HEK293 (cell line): ENCODE results near the gene TRAF3.

Source experiments
- CTCF ChIA-PET: fragments of 350-600 bp; formaldehyde crosslinking; extraction: SDS; loops from one replicate; lab custom pipeline; 2021; ENCODE audit warnings: antibody characterized with exemption; lab: Yijun Ruan, JAX
- POLR2A ChIA-PET: fragments of 300-600 bp; formaldehyde crosslinking; extraction: SDS; loops from one replicate; lab custom pipeline; 2020; ENCODE audit warnings: antibody characterized with exemption, inconsistent platforms; lab: Yijun Ruan, JAX
- H3K27ac ChIP-seq: fragments of 200-500 bp; sonication (Bioruptor generic); 2 replicates; pipeline ENCODE4 v1.5.1; 2014; ENCODE audit warnings: low read depth, low read length, control low read depth, inconsistent platforms; ENCODE audit errors: extremely low read depth
- H3K36me3 ChIP-seq, 2 experiments: fragments of 200-500 bp in 1 of 2; sonication (Bioruptor generic) in 1 of 2; 1 replicate in 1 of 2; 2 replicates in 1 of 2; pipeline ENCODE4 v1.5.1; 2014 to 2017; ENCODE audit warnings: inconsistent platforms in 2 of 2, low read length in 2 of 2; ENCODE audit not compliant: control insufficient read depth in 2 of 2, insufficient read depth in 1 of 2
- H3K4me1 ChIP-seq: fragments of 200-500 bp; sonication (Bioruptor generic); 2 replicates; pipeline ENCODE4 v1.5.1; 2014; ENCODE audit warnings: mild to moderate bottlenecking, low read length, inconsistent platforms; ENCODE audit not compliant: control insufficient read depth, insufficient read depth
- H3K4me3 ChIP-seq: 2 replicates; pipeline ENCODE4 v1.5.1; 2011; ENCODE audit warnings: low read depth, mild to moderate bottlenecking, control low read depth, low read length, moderate library complexity
- H3K9me3 ChIP-seq: fragments of 200-500 bp; sonication (Bioruptor generic); 2 replicates; pipeline ENCODE4 v1.5.1; 2014; ENCODE audit warnings: low read depth, low read length, inconsistent platforms; ENCODE audit not compliant: control insufficient read depth, insufficient read depth
- BCL11B ChIP-seq: fragments of 450-650 bp; formaldehyde crosslinking; IDR thresholded peaks from 2 replicates; pipeline ENCODE4 v1.5.1; 2016; ENCODE audit warnings: low read depth, missing biosample characterization, missing genetic modification characterization
- GLI2 ChIP-seq: fragments of 450-650 bp; formaldehyde crosslinking; IDR thresholded peaks from 2 replicates; pipeline ENCODE4; 2017; ENCODE audit warnings: missing biosample characterization, missing genetic modification characterization, low read depth, borderline replicate concordance
- KLF10 ChIP-seq: fragments of 450-650 bp; IDR thresholded peaks from 2 replicates; pipeline ENCODE4 v1.5.1; 2018; ENCODE audit warnings: missing biosample characterization, mild to moderate bottlenecking, missing genetic modification characterization
- MZF1 ChIP-seq: fragments of 450-650 bp; formaldehyde crosslinking; IDR thresholded peaks from 2 replicates; pipeline ENCODE4 v1.5.1; 2017; ENCODE audit warnings: missing biosample characterization, missing genetic modification characterization, borderline replicate concordance
- SP7 ChIP-seq: fragments of 450-650 bp; formaldehyde crosslinking; IDR thresholded peaks from 2 replicates; pipeline ENCODE4 v1.5.1; 2016; ENCODE audit warnings: missing biosample characterization, missing genetic modification characterization
- TSHZ1 ChIP-seq: fragments of 450-650 bp; formaldehyde crosslinking; IDR thresholded peaks from 2 replicates; pipeline ENCODE4 v1.5.1; 2016; ENCODE audit warnings: missing biosample characterization, missing genetic modification characterization, borderline replicate concordance
- ZBTB21 ChIP-seq: fragments of 450-650 bp; formaldehyde crosslinking; IDR thresholded peaks from 2 replicates; pipeline ENCODE4 v1.5.1; 2017; ENCODE audit warnings: missing biosample characterization, missing genetic modification characterization
- ZNF133 ChIP-seq: fragments of 450-650 bp; formaldehyde crosslinking; IDR thresholded peaks from 2 replicates; pipeline ENCODE4 v1.5.1; 2016; ENCODE audit warnings: missing biosample characterization, missing genetic modification characterization
- ZNF146 ChIP-seq: fragments of 450-650 bp; formaldehyde crosslinking; IDR thresholded peaks from 2 replicates; pipeline ENCODE4 v1.5.1; 2016; ENCODE audit warnings: missing biosample characterization, missing genetic modification characterization
- ZNF23 ChIP-seq: fragments of 450-650 bp; formaldehyde crosslinking; IDR thresholded peaks from 2 replicates; pipeline ENCODE4 v1.5.1; 2016; ENCODE audit warnings: missing biosample characterization, missing genetic modification characterization, borderline replicate concordance
- ZNF26 ChIP-seq: fragments of 450-650 bp; formaldehyde crosslinking; IDR thresholded peaks from 2 replicates; pipeline ENCODE4 v1.5.1; 2016; ENCODE audit warnings: missing biosample characterization, missing genetic modification characterization
- ZNF274 ChIP-seq, 2 experiments: fragments of 200-500 bp in 1 of 2; fragments of 450-650 bp in 1 of 2; sonication (Bioruptor generic) in 1 of 2; formaldehyde crosslinking in 1 of 2; IDR thresholded peaks; 2 replicates each; pipeline versions ENCODE4 v1.5.1 to v1.6.1; 2014 to 2016; ENCODE audit warnings: borderline replicate concordance in 1 of 2, inconsistent platforms in 1 of 2, low read length in 1 of 2, missing biosample characterization in 1 of 2, missing genetic modification characterization in 1 of 2
- ZNF311 ChIP-seq: fragments of 450-650 bp; formaldehyde crosslinking; IDR thresholded peaks from 2 replicates; pipeline ENCODE4 v1.5.1; 2017; ENCODE audit warnings: missing biosample characterization, missing genetic modification characterization, borderline replicate concordance
- ZNF341 ChIP-seq: fragments of 450-650 bp; formaldehyde crosslinking; IDR thresholded peaks from 2 replicates; pipeline ENCODE4; 2016; ENCODE audit warnings: low read depth, missing biosample characterization, missing genetic modification characterization
- ZNF350 ChIP-seq: fragments of 450-650 bp; formaldehyde crosslinking; IDR thresholded peaks from 2 replicates; pipeline ENCODE4 v1.5.0; 2017; ENCODE audit warnings: missing biosample characterization, mild to moderate bottlenecking, missing genetic modification characterization
- ZNF37A ChIP-seq: fragments of 450-650 bp; IDR thresholded peaks from 2 replicates; pipeline ENCODE4 v1.5.1; 2018; ENCODE audit warnings: missing biosample characterization, missing genetic modification characterization
- ZNF560 ChIP-seq: fragments of 450-650 bp; formaldehyde crosslinking; IDR thresholded peaks from 2 replicates; pipeline ENCODE4 v1.5.1; 2017; ENCODE audit warnings: missing biosample characterization, missing genetic modification characterization, borderline replicate concordance
- ZNF624 ChIP-seq: fragments of 450-650 bp; formaldehyde crosslinking; IDR thresholded peaks from 2 replicates; pipeline ENCODE4 v1.5.1; 2017; ENCODE audit warnings: missing biosample characterization, missing genetic modification characterization
- ZNF660 ChIP-seq: fragments of 450-650 bp; IDR thresholded peaks from 2 replicates; pipeline ENCODE4 v1.5.1; 2018; ENCODE audit warnings: missing biosample characterization, mild to moderate bottlenecking, missing genetic modification characterization
- ZNF747 ChIP-seq: fragments of 450-650 bp; formaldehyde crosslinking; IDR thresholded peaks from 2 replicates; pipeline ENCODE4 v1.5.1; 2016; ENCODE audit warnings: missing biosample characterization, missing genetic modification characterization
- ZNF76 ChIP-seq: fragments of 450-650 bp; formaldehyde crosslinking; IDR thresholded peaks from 2 replicates; pipeline ENCODE4; 2016; ENCODE audit warnings: low read depth, missing biosample characterization, missing genetic modification characterization, borderline replicate concordance
- ZNF768 ChIP-seq: fragments of 450-650 bp; formaldehyde crosslinking; IDR thresholded peaks from 2 replicates; pipeline ENCODE4 v1.5.1; 2018; ENCODE audit warnings: missing biosample characterization, mild to moderate bottlenecking, missing genetic modification characterization
- ZNF843 ChIP-seq: fragments of 450-650 bp; formaldehyde crosslinking; IDR thresholded peaks from 2 replicates; pipeline ENCODE4 v1.5.1; 2016; ENCODE audit warnings: missing biosample characterization, missing genetic modification characterization
- TF ChIP-seq, protein P1 (sequence below): fragments of 450-650 bp; formaldehyde crosslinking; IDR thresholded peaks from 2 replicates; pipeline ENCODE4 v1.5.1; 2016; ENCODE audit warnings: missing biosample characterization, missing genetic modification characterization
- TF ChIP-seq, protein P2 (sequence below): fragments of 450-650 bp; formaldehyde crosslinking; IDR thresholded peaks from 2 replicates; pipeline ENCODE4 v1.5.1; 2016; ENCODE audit warnings: missing biosample characterization, missing genetic modification characterization

Gene TRAF3

GRCh38 chr14:102795060-102795925 is 18.0 kb downstream of the TRAF3 start:
- POLR2A ChIA-PET, result interaction anchor here (0.5 kb wide), 1 partner anchor 8 kb away, joined by 3 read pairs; no protein-coding TSS in a partner anchor
- Histone ChIP-seq H3K4me3 (no peak overlapping the region), H3K9me3 (peaks cover 5% of the 10 kb centered on the region), H3K27ac (no peak overlapping the region), H3K36me3 (peaks cover 3 to 8% of the 10 kb centered on the region in 2 experiments; a peak in 2 of 3 replicates), H3K4me1 (peaks cover 7% of the 10 kb centered on the region)
- CTCF ChIA-PET, result interaction anchor here (0.6 to 1.7 kb wide), 3 partner anchors 10 to 1973 kb away, joined by 3 to 4 read pairs (median 3); no protein-coding TSS in a partner anchor
- no peak for TF ChIP-seq ZNF341 (tag by site-specific recombination)
- no peak for TF ChIP-seq ZNF624 (tag by site-specific recombination)
- TF ChIP-seq ZNF37A, result no peak
- TF ChIP-seq ZNF76, result no peak
- no peak for TF ChIP-seq ZNF23
- TF ChIP-seq ZNF146 (tag by site-specific recombination), result no peak
- TF ChIP-seq ZNF843 (tag by site-specific recombination), result no peak
- TF ChIP-seq ZNF311 (tag by site-specific recombination), result no peak
- TF ChIP-seq GLI2, result no peak
- no peak for TF ChIP-seq ZNF560 (tag by site-specific recombination)
- no peak for TF ChIP-seq ZNF768
- TF ChIP-seq KLF10, result 0 out of 2 replicates have a peak, but pooled peaks have one; percentile 34
- no peak for TF ChIP-seq ZNF747 (tag by site-specific recombination)
- TF ChIP-seq ZBTB21 (tag by site-specific recombination), result peak; percentile 49; the same call in 1 of the 2 replicates
- TF ChIP-seq, protein P1, sequence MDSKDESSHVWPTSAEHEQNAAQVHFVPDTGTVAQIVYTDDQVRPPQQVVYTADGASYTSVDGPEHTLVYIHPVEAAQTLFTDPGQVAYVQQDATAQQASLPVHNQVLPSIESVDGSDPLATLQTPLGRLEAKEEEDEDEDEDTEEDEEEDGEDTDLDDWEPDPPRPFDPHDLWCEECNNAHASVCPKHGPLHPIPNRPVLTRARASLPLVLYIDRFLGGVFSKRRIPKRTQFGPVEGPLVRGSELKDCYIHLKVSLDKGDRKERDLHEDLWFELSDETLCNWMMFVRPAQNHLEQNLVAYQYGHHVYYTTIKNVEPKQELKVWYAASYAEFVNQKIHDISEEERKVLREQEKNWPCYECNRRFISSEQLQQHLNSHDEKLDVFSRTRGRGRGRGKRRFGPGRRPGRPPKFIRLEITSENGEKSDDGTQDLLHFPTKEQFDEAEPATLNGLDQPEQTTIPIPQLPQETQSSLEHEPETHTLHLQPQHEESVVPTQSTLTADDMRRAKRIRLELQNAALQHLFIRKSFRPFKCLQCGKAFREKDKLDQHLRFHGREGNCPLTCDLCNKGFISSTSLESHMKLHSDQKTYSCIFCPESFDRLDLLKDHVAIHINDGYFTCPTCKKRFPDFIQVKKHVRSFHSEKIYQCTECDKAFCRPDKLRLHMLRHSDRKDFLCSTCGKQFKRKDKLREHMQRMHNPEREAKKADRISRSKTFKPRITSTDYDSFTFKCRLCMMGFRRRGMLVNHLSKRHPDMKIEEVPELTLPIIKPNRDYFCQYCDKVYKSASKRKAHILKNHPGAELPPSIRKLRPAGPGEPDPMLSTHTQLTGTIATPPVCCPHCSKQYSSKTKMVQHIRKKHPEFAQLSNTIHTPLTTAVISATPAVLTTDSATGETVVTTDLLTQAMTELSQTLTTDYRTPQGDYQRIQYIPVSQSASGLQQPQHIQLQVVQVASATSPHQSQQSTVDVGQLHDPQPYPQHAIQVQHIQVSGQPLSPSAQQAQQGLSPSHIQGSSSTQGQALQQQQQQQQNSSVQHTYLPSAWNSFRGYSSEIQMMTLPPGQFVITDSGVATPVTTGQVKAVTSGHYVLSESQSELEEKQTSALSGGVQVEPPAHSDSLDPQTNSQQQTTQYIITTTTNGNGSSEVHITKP (tag by site-specific recombination), result no peak
- no peak for TF ChIP-seq ZNF133
- peak; percentile 43; the same call in 1 of the 2 replicates for TF ChIP-seq ZNF660 (tag by site-specific recombination)
- TF ChIP-seq, protein P2, sequence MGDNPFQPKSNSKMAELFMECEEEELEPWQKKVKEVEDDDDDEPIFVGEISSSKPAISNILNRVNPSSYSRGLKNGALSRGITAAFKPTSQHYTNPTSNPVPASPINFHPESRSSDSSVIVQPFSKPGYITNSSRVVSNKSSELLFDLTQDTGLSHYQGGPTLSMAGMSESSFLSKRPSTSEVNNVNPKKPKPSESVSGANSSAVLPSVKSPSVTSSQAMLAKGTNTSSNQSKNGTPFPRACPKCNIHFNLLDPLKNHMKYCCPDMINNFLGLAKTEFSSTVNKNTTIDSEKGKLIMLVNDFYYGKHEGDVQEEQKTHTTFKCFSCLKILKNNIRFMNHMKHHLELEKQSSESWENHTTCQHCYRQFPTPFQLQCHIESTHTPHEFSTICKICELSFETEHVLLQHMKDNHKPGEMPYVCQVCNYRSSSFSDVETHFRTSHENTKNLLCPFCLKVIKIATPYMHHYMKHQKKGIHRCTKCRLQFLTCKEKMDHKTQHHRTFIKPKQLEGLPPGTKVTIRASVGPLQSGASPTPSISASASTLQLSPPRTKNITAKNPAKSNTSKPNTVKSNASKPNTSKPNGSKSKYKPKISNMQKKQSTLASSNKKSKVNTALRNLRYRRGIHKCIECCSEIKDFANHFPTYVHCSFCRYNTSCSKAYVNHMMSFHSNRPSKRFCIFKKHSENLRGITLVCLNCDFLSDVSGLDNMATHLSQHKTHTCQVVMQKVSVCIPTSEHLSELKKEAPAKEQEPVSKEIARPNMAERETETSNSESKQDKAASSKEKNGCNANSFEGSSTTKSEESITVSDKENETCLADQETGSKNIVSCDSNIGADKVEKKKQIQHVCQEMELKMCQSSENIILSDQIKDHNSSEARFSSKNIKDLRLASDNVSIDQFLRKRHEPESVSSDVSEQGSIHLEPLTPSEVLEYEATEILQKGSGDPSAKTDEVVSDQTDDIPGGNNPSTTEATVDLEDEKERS (tag by site-specific recombination), result no peak
- no peak for TF ChIP-seq ZNF350 (tag by site-specific recombination)
- no peak for TF ChIP-seq MZF1
- no peak for TF ChIP-seq ZNF26
- no peak for TF ChIP-seq BCL11B (tag by site-specific recombination)
- TF ChIP-seq TSHZ1 (tag by site-specific recombination), result no peak
- TF ChIP-seq ZNF274 (IDR thresholded peaks at IDR 0.05; ENCODE audit: low read length), result no peak
- TF ChIP-seq ZNF274 (tag by site-specific recombination; IDR thresholded peaks at IDR 0.05; ENCODE audit: borderline replicate concordance), result no peak
- no peak for TF ChIP-seq SP7 (tag by site-specific recombination)
